A549 treated with Mapracorat at 1 μM for 4 hours (cell line): Measurements from ENCODE around the gene AKIRIN2. TPM values are rescaled to one million over a fixed set of nuclear protein-coding genes. Genes with fewer than 3 reads are reported as not detected.

Source experiments
- total RNA-seq: library from RNA; stranded (reverse); fragments of 200-300 nt; extraction: Qiagen RNA extraction; gene quantifications from 5 replicates; pipeline ENCODE4 v1.2.3, GENCODE V29; 2022

AKIRIN2 gene
- 24.3 to 34.0 TPM (median 31.1 TPM) in 5 replicates for total RNA-seq

DNA sequence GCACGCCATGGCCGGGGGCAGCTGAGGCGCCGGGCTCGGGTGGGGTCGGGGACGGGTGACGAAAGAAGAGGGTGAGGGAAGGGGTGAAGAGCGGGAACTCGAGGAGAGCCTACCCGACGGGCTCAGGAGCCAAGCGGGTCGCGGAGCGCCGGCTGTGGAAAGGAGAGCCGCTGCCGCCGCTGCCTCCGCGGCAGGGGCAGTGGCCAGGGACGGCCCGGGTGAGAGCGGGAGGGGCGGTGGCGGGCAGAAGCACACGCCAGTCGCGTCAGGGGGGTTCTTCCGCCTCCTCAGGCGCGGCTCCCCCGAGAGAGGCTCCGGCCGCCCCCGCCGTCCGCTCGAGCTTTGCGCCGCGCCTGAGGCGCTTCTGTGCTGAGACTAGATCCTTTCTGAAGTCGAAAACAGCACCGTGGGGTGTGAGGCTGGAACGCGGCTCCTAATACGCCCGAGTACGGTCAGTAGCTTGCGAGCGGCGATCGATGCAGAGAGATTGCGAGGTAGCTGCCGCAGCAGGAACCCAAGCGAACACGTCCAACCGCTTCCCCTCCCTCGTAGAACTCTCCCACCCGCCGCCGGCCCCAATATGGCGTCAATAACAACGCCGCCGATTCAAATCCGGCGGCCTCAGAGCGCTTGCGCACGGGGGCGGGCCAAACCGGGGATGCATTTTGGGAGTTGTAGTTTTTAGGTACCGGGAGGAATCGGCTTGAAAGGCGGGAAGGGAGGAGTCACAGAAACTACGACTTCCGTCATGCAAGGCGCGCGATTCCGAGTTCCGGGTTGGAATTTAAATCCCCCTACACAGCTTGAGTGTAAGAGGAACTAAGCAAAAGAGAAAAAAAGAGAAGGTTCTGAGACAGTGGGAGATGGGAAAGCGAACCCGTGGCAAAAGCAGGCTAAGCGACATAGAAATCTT, at the start of gene AKIRIN2:
Gene AKIRIN2, minus strand, starts transcription at position 558 of the 913 bp plus-strand sequence. Its CDS starts 549 bp downstream, at position 9.

Other genes starting within 250 kb of the AKIRIN2 start
- 8.5 to 9.5 TPM (median 9.1 TPM) in 5 replicates for gene SLC35A1, start 229.3 kb downstream of the AKIRIN2 start, total RNA-seq
- gene RARS2, start 112.2 kb downstream of the AKIRIN2 start, total RNA-seq: 19.4 to 21.9 TPM (median 20.4 TPM) in 5 replicates
- 14.2 to 18.6 TPM (median 15.3 TPM) in 5 replicates for gene ORC3, start 112.1 kb downstream of the AKIRIN2 start, total RNA-seq